ENCODE results near the gene PRDX6. TPM values are rescaled to one million over a fixed set of nuclear protein-coding genes. Genes with fewer than 3 reads are reported as not detected.

The PRDX6 gene
- total and polyA plus RNA-seq, 5 donors from 2014 or later: 75.6 to 166 (median 138) TPM

- H3K27me3 ChIP-seq (ENCODE audit: control insufficient read depth, insufficient read depth, low read length): peaks cover 7% of the 10 kb centered on the region
- H3K36me3 Mint-ChIP-seq: peaks cover 3% of the 10 kb centered on the region
- H3K36me3 ChIP-seq (ENCODE audit: control insufficient read depth, insufficient read depth, low read length): no peaks in the 10 kb centered on the region
- peaks cover 0 to 2% (median 0%) of the 10 kb centered on the region in 7 donors for H3K9me3 Mint-ChIP-seq
- ATAC-seq (ENCODE audit: low read depth in 2 of 2) (no peak), DNase-seq (no peak)
- H3K27me3 Mint-ChIP-seq: peaks cover 10% of the 10 kb centered on the region
- no peak overlapping the region for H3K4me3 ChIP-seq (ENCODE audit: low read depth, low read length)
- no peaks in the 10 kb centered on the region for H3K9me3 ChIP-seq (ENCODE audit: control insufficient read depth in 2 of 2, low read length in 2 of 2)
- H3K27ac Mint-ChIP-seq: no peak overlapping the region
- no peak overlapping the region for H3K4me3 Mint-ChIP-seq
- H3K4me1 Mint-ChIP-seq: peaks cover 0 to 5% (median 0%) of the 10 kb centered on the region in 4 donors
- no peaks in the 10 kb centered on the region for H3K4me1 ChIP-seq (ENCODE audit: control insufficient read depth, insufficient read depth, low read length, poor library complexity, severe bottlenecking)
- no peak overlapping the region for H3K27ac ChIP-seq (ENCODE audit: insufficient read depth, low read length, poor library complexity, severe bottlenecking)
Observed at GRCh38 chr1:173503391-173503790, 26.3 kb downstream of the PRDX6 start.

- H3K4me3 Mint-ChIP-seq: no peak overlapping the region
- ATAC-seq (ENCODE audit: low read depth in 2 of 2): no peak
- DNase-seq: no peak
- no peak overlapping the region for H3K27ac Mint-ChIP-seq
- Histone ChIP-seq H3K9me3 (ENCODE audit: control insufficient read depth in 2 of 2, low read length in 2 of 2) (no peaks in the 10 kb centered on the region), H3K27me3 (ENCODE audit: control insufficient read depth, insufficient read depth, low read length) (peaks cover 7% of the 10 kb centered on the region), H3K27ac (ENCODE audit: insufficient read depth, low read length, poor library complexity, severe bottlenecking) (no peak overlapping the region), H3K4me3 (ENCODE audit: low read depth, low read length) (no peak overlapping the region), H3K36me3 (ENCODE audit: control insufficient read depth, insufficient read depth, low read length) (no peaks in the 10 kb centered on the region), H3K4me1 (ENCODE audit: control insufficient read depth, insufficient read depth, low read length, poor library complexity, severe bottlenecking) (no peaks in the 10 kb centered on the region)
- H3K9me3 Mint-ChIP-seq: peaks cover 0 to 2% (median 0%) of the 10 kb centered on the region in 7 donors
- peaks cover 0 to 5% (median 0%) of the 10 kb centered on the region in 4 donors for H3K4me1 Mint-ChIP-seq
- H3K27me3 Mint-ChIP-seq: peaks cover 10% of the 10 kb centered on the region
- H3K36me3 Mint-ChIP-seq: peaks cover 3% of the 10 kb centered on the region
Observed at GRCh38 chr1:173504268-173504667, 27.1 kb downstream of the PRDX6 start.

GRCh38 chr1:173505391-173505790, 28.3 kb downstream of the PRDX6 start:
- peaks cover 0 to 5% (median 0%) of the 10 kb centered on the region in 4 donors for H3K4me1 Mint-ChIP-seq
- ATAC-seq (ENCODE audit: low read depth in 2 of 2) (no peak), DNase-seq (no peak)
- H3K9me3 Mint-ChIP-seq: peaks cover 0 to 2% (median 0%) of the 10 kb centered on the region in 7 donors
- Histone ChIP-seq H3K27me3 (ENCODE audit: control insufficient read depth, insufficient read depth, low read length) (peaks cover 7% of the 10 kb centered on the region), H3K27ac (ENCODE audit: insufficient read depth, low read length, poor library complexity, severe bottlenecking) (no peak overlapping the region), H3K4me1 (ENCODE audit: control insufficient read depth, insufficient read depth, low read length, poor library complexity, severe bottlenecking) (no peaks in the 10 kb centered on the region), H3K9me3 (ENCODE audit: control insufficient read depth in 2 of 2, low read length in 2 of 2) (no peaks in the 10 kb centered on the region), H3K36me3 (ENCODE audit: control insufficient read depth, insufficient read depth, low read length) (no peaks in the 10 kb centered on the region), H3K4me3 (ENCODE audit: low read depth, low read length) (no peak overlapping the region)
- no peaks in the 10 kb centered on the region for H3K36me3 Mint-ChIP-seq
- no peak overlapping the region for H3K4me3 Mint-ChIP-seq
- peaks cover 8% of the 10 kb centered on the region for H3K27me3 Mint-ChIP-seq
- H3K27ac Mint-ChIP-seq: no peak overlapping the region

GRCh38 chr1:173506437-173506836, 29.3 kb downstream of the PRDX6 start:
- Histone ChIP-seq H3K4me3 (ENCODE audit: low read depth, low read length) (no peak overlapping the region), H3K9me3 (ENCODE audit: control insufficient read depth in 2 of 2, low read length in 2 of 2) (no peaks in the 10 kb centered on the region), H3K36me3 (ENCODE audit: control insufficient read depth, insufficient read depth, low read length) (no peaks in the 10 kb centered on the region), H3K27ac (ENCODE audit: insufficient read depth, low read length, poor library complexity, severe bottlenecking) (no peak overlapping the region), H3K27me3 (ENCODE audit: control insufficient read depth, insufficient read depth, low read length) (peaks cover 7% of the 10 kb centered on the region), H3K4me1 (ENCODE audit: control insufficient read depth, insufficient read depth, low read length, poor library complexity, severe bottlenecking) (no peaks in the 10 kb centered on the region)
- no peaks in the 10 kb centered on the region for H3K36me3 Mint-ChIP-seq
- peak overlapping the region in 1 of 3 donors; percentile 2 for H3K27ac Mint-ChIP-seq
- ATAC-seq (ENCODE audit: low read depth in 2 of 2) (no peak), DNase-seq (peak in 1 of 3 donors; percentile 30)
- H3K4me3 Mint-ChIP-seq: no peak overlapping the region
- peaks cover 8% of the 10 kb centered on the region for H3K27me3 Mint-ChIP-seq
- peaks cover 0 to 2% (median 0%) of the 10 kb centered on the region in 7 donors for H3K9me3 Mint-ChIP-seq
- peaks cover 0 to 2% (median 0%) of the 10 kb centered on the region in 4 donors for H3K4me1 Mint-ChIP-seq

GRCh38 chr1:173507205-173507846, 30.2 kb downstream of the PRDX6 start:
- Mint-ChIP-seq H3K27me3 (peaks cover 15% of the 10 kb centered on the region), H3K4me3 (no peak overlapping the region), H3K9me3 (peaks cover 0 to 2% (median 0%) of the 10 kb centered on the region in 7 donors), H3K36me3 (no peaks in the 10 kb centered on the region), H3K27ac (no peak overlapping the region), H3K4me1 (peaks cover 0 to 4% (median 0%) of the 10 kb centered on the region in 4 donors)
- H3K4me1 ChIP-seq (ENCODE audit: control insufficient read depth, insufficient read depth, low read length, poor library complexity, severe bottlenecking): no peaks in the 10 kb centered on the region
- H3K4me3 ChIP-seq (ENCODE audit: low read depth, low read length): no peak overlapping the region
- H3K36me3 ChIP-seq (ENCODE audit: control insufficient read depth, insufficient read depth, low read length): no peaks in the 10 kb centered on the region
- H3K27ac ChIP-seq (ENCODE audit: insufficient read depth, low read length, poor library complexity, severe bottlenecking): no peak overlapping the region
- ATAC-seq (ENCODE audit: low read depth in 2 of 2): no peak
- no peak for DNase-seq
- no peaks in the 10 kb centered on the region for H3K9me3 ChIP-seq (ENCODE audit: control insufficient read depth in 2 of 2, low read length in 2 of 2)
- H3K27me3 ChIP-seq (ENCODE audit: control insufficient read depth, insufficient read depth, low read length): peaks cover 7% of the 10 kb centered on the region

- no peak for ATAC-seq (ENCODE audit: low read depth in 2 of 2)
- no peaks in the 10 kb centered on the region for H3K4me1 ChIP-seq (ENCODE audit: control insufficient read depth, insufficient read depth, low read length, poor library complexity, severe bottlenecking)
- H3K9me3 Mint-ChIP-seq: peaks cover 0 to 2% (median 0%) of the 10 kb centered on the region in 7 donors
- no peak overlapping the region for H3K27ac ChIP-seq (ENCODE audit: insufficient read depth, low read length, poor library complexity, severe bottlenecking)
- H3K27me3 Mint-ChIP-seq: peaks cover 19% of the 10 kb centered on the region
- H3K4me1 Mint-ChIP-seq: peaks cover 0 to 4% (median 0%) of the 10 kb centered on the region in 4 donors
- peaks cover 7% of the 10 kb centered on the region for H3K27me3 ChIP-seq (ENCODE audit: control insufficient read depth, insufficient read depth, low read length)
- no peak overlapping the region for H3K4me3 ChIP-seq (ENCODE audit: low read depth, low read length)
- no peaks in the 10 kb centered on the region for H3K9me3 ChIP-seq (ENCODE audit: control insufficient read depth in 2 of 2, low read length in 2 of 2)
- H3K36me3 ChIP-seq (ENCODE audit: control insufficient read depth, insufficient read depth, low read length): no peaks in the 10 kb centered on the region
- H3K27ac Mint-ChIP-seq: no peak overlapping the region
- no peak overlapping the region for H3K4me3 Mint-ChIP-seq
- DNase-seq: no peak
- no peaks in the 10 kb centered on the region for H3K36me3 Mint-ChIP-seq
Observed at GRCh38 chr1:173507847-173508209, 30.7 kb downstream of the PRDX6 start.

GRCh38 chr1:173508541-173508940, 31.4 kb downstream of the PRDX6 start:
- Histone ChIP-seq H3K27me3 (ENCODE audit: control insufficient read depth, insufficient read depth, low read length) (peaks cover 7% of the 10 kb centered on the region), H3K9me3 (ENCODE audit: control insufficient read depth in 2 of 2, low read length in 2 of 2) (no peaks in the 10 kb centered on the region), H3K36me3 (ENCODE audit: control insufficient read depth, insufficient read depth, low read length) (no peaks in the 10 kb centered on the region), H3K27ac (ENCODE audit: insufficient read depth, low read length, poor library complexity, severe bottlenecking) (no peak overlapping the region), H3K4me3 (ENCODE audit: low read depth, low read length) (no peak overlapping the region), H3K4me1 (ENCODE audit: control insufficient read depth, insufficient read depth, low read length, poor library complexity, severe bottlenecking) (no peaks in the 10 kb centered on the region)
- ATAC-seq (ENCODE audit: low read depth in 2 of 2) (no peak), DNase-seq (no peak)
- Mint-ChIP-seq H3K27ac (no peak overlapping the region), H3K36me3 (no peaks in the 10 kb centered on the region), H3K9me3 (peaks cover 0 to 2% (median under 1%) of the 10 kb centered on the region in 7 donors), H3K4me1 (peaks cover 0 to 4% (median 0%) of the 10 kb centered on the region in 4 donors), H3K4me3 (no peak overlapping the region), H3K27me3 (peaks cover 21% of the 10 kb centered on the region)

- Mint-ChIP-seq H3K9me3 (peaks cover 0 to 7% (median 4%) of the 10 kb centered on the region in 7 donors), H3K4me3 (no peak overlapping the region), H3K27me3 (peaks cover 24% of the 10 kb centered on the region), H3K4me1 (peaks cover 0 to 4% (median 0%) of the 10 kb centered on the region in 4 donors), H3K36me3 (no peaks in the 10 kb centered on the region), H3K27ac (peak overlapping the region in 1 of 3 donors; percentile 75)
- ATAC-seq (ENCODE audit: low read depth in 2 of 2): no peak
- peaks cover 3% of the 10 kb centered on the region for H3K27me3 ChIP-seq (ENCODE audit: control insufficient read depth, insufficient read depth, low read length)
- H3K27ac ChIP-seq (ENCODE audit: insufficient read depth, low read length, poor library complexity, severe bottlenecking): no peak overlapping the region
- no peaks in the 10 kb centered on the region for H3K9me3 ChIP-seq (ENCODE audit: control insufficient read depth in 2 of 2, low read length in 2 of 2)
- no peaks in the 10 kb centered on the region for H3K4me1 ChIP-seq (ENCODE audit: control insufficient read depth, insufficient read depth, low read length, poor library complexity, severe bottlenecking)
- H3K36me3 ChIP-seq (ENCODE audit: control insufficient read depth, insufficient read depth, low read length): no peaks in the 10 kb centered on the region
- no peak overlapping the region for H3K4me3 ChIP-seq (ENCODE audit: low read depth, low read length)
- DNase-seq: no peak
Observed at GRCh38 chr1:173509797-173510196, 32.7 kb downstream of the PRDX6 start.
